Astrocyte (in vitro differentiated cells and primary cell): ENCODE data around the gene SH3TC2. TPM values are rescaled to one million over a fixed set of nuclear protein-coding genes. Genes with fewer than 3 reads are reported as not detected.

Experiments
- DNase-seq: peaks from one replicate; pipeline ENCODE4 v3.0.0-alpha.2; 2010; ENCODE audit warnings: low read depth
- FAIRE-seq: peaks from 2 replicates; lab custom pipeline; 2011; peaks lifted over from hg19 to GRCh38; lab: Jason Lieb, UNC
- H2AFZ ChIP-seq: 2 replicates; pipeline ENCODE4 v1.6.0; 2012; ENCODE audit warnings: low read depth, low read length, inconsistent platforms
- H3K27ac ChIP-seq: 2 replicates; pipeline ENCODE4 v1.5.1; 2011; ENCODE audit warnings: low read depth, low read length, inconsistent platforms
- H3K27me3 ChIP-seq: 2 replicates; pipeline ENCODE4 v1.6.0; 2011; ENCODE audit warnings: low read length, inconsistent platforms; ENCODE audit not compliant: insufficient read depth
- H3K36me3 ChIP-seq: 2 replicates; pipeline ENCODE4 v1.5.1; 2011; ENCODE audit warnings: low read length, inconsistent platforms; ENCODE audit not compliant: insufficient read depth
- H3K4me1 ChIP-seq: 2 replicates; pipeline ENCODE4 v1.5.1; 2011; ENCODE audit warnings: low read length, inconsistent platforms; ENCODE audit not compliant: insufficient read depth
- H3K4me2 ChIP-seq: 2 replicates; pipeline ENCODE4 v1.6.0; 2012; ENCODE audit warnings: low read length, inconsistent platforms
- H3K4me3 ChIP-seq: 2 replicates; pipeline ENCODE4 v1.5.1; 2011; ENCODE audit warnings: low read depth, mild to moderate bottlenecking, low read length, inconsistent platforms; ENCODE audit not compliant: insufficient read depth
- H3K79me2 ChIP-seq: 2 replicates; pipeline ENCODE4 v1.6.0; 2012; ENCODE audit warnings: mild to moderate bottlenecking, low read length, inconsistent platforms; ENCODE audit not compliant: insufficient read depth
- H3K9ac ChIP-seq: 2 replicates; pipeline ENCODE4 v1.6.0; 2012; ENCODE audit warnings: mild to moderate bottlenecking, low read length, inconsistent platforms
- H3K9me3 ChIP-seq: 2 replicates; pipeline ENCODE4 v1.5.1; 2012; ENCODE audit warnings: low read depth, mild to moderate bottlenecking, low read length, inconsistent platforms; ENCODE audit not compliant: insufficient read depth
- H4K20me1 ChIP-seq: 2 replicates; pipeline ENCODE4 v1.6.0; 2012; ENCODE audit warnings: low read length, inconsistent platforms; ENCODE audit not compliant: insufficient read depth
- H3K27ac Mint-ChIP-seq: one replicate; pipeline ENCODE4 v1.8.0; 2021; ENCODE audit warnings: mild to moderate bottlenecking, mixed read lengths; ENCODE audit not compliant: unreplicated experiment
- H3K27me3 Mint-ChIP-seq: one replicate; pipeline ENCODE4 v1.8.0; 2021; ENCODE audit warnings: low read depth, mixed read lengths; ENCODE audit not compliant: unreplicated experiment
- H3K36me3 Mint-ChIP-seq: one replicate; pipeline ENCODE4 v1.8.0; 2021; ENCODE audit warnings: low read depth, mixed read lengths; ENCODE audit not compliant: unreplicated experiment
- H3K4me1 Mint-ChIP-seq: one replicate; pipeline ENCODE4 v1.8.0; 2021; ENCODE audit warnings: low read depth, mixed read lengths; ENCODE audit not compliant: unreplicated experiment
- H3K4me3 Mint-ChIP-seq: one replicate; pipeline ENCODE4 v1.8.0; 2021; ENCODE audit warnings: mild to moderate bottlenecking, moderate library complexity, mixed read lengths; ENCODE audit not compliant: unreplicated experiment
- H3K9me3 Mint-ChIP-seq: one replicate; pipeline ENCODE4 v1.8.0; 2021; ENCODE audit warnings: mild to moderate bottlenecking, mixed read lengths; ENCODE audit not compliant: unreplicated experiment
- CTCF ChIP-seq: IDR thresholded peaks from 2 replicates; pipeline ENCODE4 v1.5.1; 2011; ENCODE audit warnings: low read depth, mild to moderate bottlenecking, inconsistent platforms, low read length, moderate library complexity; ENCODE audit not compliant: insufficient read depth
- EZH2 ChIP-seq: IDR thresholded peaks from 2 replicates; pipeline ENCODE4 v1.6.1; 2012; ENCODE audit warnings: mild to moderate bottlenecking, low read length, inconsistent platforms; ENCODE audit not compliant: insufficient read depth
- total RNA-seq: library from RNA; stranded (reverse); gene quantifications from 2 replicates; pipeline ENCODE4 v1.2.1, GENCODE V29; 2021

SH3TC2 gene
- total RNA-seq, 1 donor from 2014 or later, result 2.6 TPM

DNA sequence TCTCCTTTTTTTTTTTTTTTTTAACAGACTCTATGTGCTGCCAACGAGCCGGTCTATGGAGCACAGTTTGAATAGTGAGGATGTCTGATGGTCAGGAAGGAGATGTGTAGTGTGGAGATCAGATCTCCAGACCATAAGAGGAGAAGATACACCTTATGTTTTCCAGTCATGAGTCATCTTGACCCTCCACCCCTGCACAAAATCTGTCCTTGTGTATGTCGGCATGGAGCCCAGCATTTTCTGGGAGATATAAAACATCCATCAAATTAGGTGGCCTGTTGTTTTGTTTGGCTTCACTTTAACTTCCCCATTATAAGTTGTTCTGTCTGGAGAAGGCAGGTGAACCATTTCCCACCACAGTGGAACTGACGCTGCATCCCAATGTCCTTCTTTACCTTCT, 19.2 kb downstream of the SH3TC2 start:
- Histone ChIP-seq H3K27me3 (no peaks in the 10 kb centered on the region), H3K4me2 (no peak overlapping the region), H3K27ac (no peak overlapping the region), H4K20me1 (no peaks in the 10 kb centered on the region), H3K36me3 (no peaks in the 10 kb centered on the region), H3K9ac (no peak overlapping the region), H3K4me1 (peaks cover 3% of the 10 kb centered on the region), H3K9me3 (no peaks in the 10 kb centered on the region), H3K79me2 (no peaks in the 10 kb centered on the region), H3K4me3 (no peak overlapping the region), H2AFZ (no peak overlapping the region)
- no peak overlapping the region for H3K4me3 Mint-ChIP-seq
- peaks cover 4% of the 10 kb centered on the region for H3K27me3 Mint-ChIP-seq
- no peak overlapping the region for H3K27ac Mint-ChIP-seq
- no peaks in the 10 kb centered on the region for H3K9me3 Mint-ChIP-seq
- H3K4me1 Mint-ChIP-seq, result peaks cover 16% of the 10 kb centered on the region
- DNase-seq (no peak), FAIRE-seq (no peak)
- H3K36me3 Mint-ChIP-seq, result peaks cover 2% of the 10 kb centered on the region
- TF ChIP-seq CTCF (no peak), EZH2 (no peak)

DNA sequence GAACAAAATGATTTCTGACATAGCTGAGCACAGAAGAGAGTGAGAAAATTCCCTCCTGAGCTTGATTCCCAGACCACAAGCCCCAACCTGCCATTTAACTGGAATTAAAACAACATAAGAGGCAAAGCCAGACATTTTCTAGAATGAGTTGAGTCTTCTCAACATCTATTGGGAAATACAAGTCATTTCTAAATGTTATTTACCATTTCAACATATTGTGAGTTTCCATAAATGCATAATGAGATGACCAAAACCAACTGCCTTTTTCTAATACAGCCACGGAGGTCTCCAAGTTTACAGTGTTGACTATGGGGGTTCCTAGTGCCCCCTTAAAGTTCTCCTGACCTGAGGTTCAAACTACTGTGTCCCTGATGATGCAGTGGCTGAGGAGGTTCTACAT, 20.0 kb downstream of the SH3TC2 start:
- Histone ChIP-seq H3K4me1 (peaks cover 3% of the 10 kb centered on the region), H3K79me2 (no peaks in the 10 kb centered on the region), H3K27ac (no peak overlapping the region), H3K4me3 (no peak overlapping the region), H3K36me3 (no peaks in the 10 kb centered on the region), H3K4me2 (no peak overlapping the region), H3K9ac (no peak overlapping the region), H3K9me3 (no peaks in the 10 kb centered on the region), H3K27me3 (no peaks in the 10 kb centered on the region), H4K20me1 (no peaks in the 10 kb centered on the region), H2AFZ (no peak overlapping the region)
- H3K36me3 Mint-ChIP-seq, result peaks cover 2% of the 10 kb centered on the region
- FAIRE-seq, result no peak
- no peak overlapping the region for H3K4me3 Mint-ChIP-seq
- no peak for DNase-seq
- peaks cover 16% of the 10 kb centered on the region for H3K4me1 Mint-ChIP-seq
- H3K9me3 Mint-ChIP-seq, result no peaks in the 10 kb centered on the region
- peaks cover 4% of the 10 kb centered on the region for H3K27me3 Mint-ChIP-seq
- TF ChIP-seq EZH2, result no peak
- no peak overlapping the region for H3K27ac Mint-ChIP-seq

DNA sequence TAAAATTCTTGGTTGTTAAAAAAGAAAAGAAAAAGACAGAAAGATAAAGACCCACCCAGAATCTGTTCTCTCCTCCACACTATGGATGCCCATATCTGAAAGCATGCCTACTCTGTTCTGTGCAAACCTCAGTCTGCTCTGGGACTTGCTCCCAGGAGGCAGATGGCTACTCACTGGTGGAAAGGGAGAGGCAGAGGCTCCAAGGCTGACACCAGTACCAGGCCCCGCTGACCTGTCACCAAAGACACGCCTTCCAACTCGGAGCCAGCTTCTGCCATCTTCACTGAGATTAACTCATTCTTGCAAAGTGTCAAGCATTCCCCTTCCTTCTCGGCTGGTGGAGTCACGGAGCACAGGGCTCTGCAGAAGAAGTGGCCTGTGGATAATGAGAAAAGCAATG, 21.6 kb downstream of the SH3TC2 start:
- TF ChIP-seq EZH2, result no peak
- TF ChIP-seq CTCF, result no peak
- no peak for DNase-seq
- H3K4me2 ChIP-seq, result no peak overlapping the region
- peaks cover 5% of the 10 kb centered on the region for H3K4me1 Mint-ChIP-seq
- no peaks in the 10 kb centered on the region for H4K20me1 ChIP-seq
- H3K79me2 ChIP-seq, result no peaks in the 10 kb centered on the region
- H3K27ac Mint-ChIP-seq, result no peak overlapping the region
- peaks cover 4% of the 10 kb centered on the region for H3K27me3 Mint-ChIP-seq
- no peak overlapping the region for H3K9ac ChIP-seq
- peaks cover 2% of the 10 kb centered on the region for H3K36me3 Mint-ChIP-seq
- H3K9me3 Mint-ChIP-seq, result no peaks in the 10 kb centered on the region
- H3K27ac ChIP-seq, result no peak overlapping the region
- no peak overlapping the region for H3K4me3 Mint-ChIP-seq
- H3K27me3 ChIP-seq, result no peaks in the 10 kb centered on the region
- no peak overlapping the region for H2AFZ ChIP-seq
- H3K36me3 ChIP-seq, result no peaks in the 10 kb centered on the region
- peaks cover 2% of the 10 kb centered on the region for H3K4me1 ChIP-seq
- H3K9me3 ChIP-seq, result no peaks in the 10 kb centered on the region
- no peak overlapping the region for H3K4me3 ChIP-seq
- no peak for FAIRE-seq
